Amygdala (tissue), 56 donors: ENCODE results near the gene SAMD3.
"Not testable (repeated sequence)": the region's sequence is repeated elsewhere in the genome, so short reads cannot be mapped to it uniquely, and the experiment has no call there.

Experiments
- DNase-seq, 56 donors: peaks; one replicate each; lab custom pipeline; 2025; lab: John Stamatoyannopoulos, UW

SAMD3 gene

DNA sequence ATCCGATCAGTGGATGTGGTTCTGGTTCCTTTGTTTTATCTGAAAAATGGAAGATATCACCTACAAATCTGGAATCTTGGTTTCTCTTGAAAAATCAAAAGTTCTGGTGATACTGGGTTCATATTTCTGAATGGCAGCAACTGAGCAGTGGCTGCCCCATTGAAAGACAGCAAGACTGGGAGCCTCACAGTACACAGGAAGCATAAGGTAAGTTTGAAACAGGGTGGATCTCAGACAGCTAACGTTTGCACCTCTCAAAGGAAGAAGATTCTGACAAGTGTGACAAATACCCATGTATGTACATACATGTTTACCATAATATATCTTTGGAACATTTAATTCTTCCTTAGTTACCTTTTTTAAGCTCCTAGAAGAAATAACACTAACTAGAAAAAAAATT lies at the start of gene SAMD3:
SAMD3 (minus strand) TSS at position 177 of the 400 bp plus-strand sequence. CDS start 7,678 bp downstream, outside the sequence.
- no peak for DNase-seq

DNA sequence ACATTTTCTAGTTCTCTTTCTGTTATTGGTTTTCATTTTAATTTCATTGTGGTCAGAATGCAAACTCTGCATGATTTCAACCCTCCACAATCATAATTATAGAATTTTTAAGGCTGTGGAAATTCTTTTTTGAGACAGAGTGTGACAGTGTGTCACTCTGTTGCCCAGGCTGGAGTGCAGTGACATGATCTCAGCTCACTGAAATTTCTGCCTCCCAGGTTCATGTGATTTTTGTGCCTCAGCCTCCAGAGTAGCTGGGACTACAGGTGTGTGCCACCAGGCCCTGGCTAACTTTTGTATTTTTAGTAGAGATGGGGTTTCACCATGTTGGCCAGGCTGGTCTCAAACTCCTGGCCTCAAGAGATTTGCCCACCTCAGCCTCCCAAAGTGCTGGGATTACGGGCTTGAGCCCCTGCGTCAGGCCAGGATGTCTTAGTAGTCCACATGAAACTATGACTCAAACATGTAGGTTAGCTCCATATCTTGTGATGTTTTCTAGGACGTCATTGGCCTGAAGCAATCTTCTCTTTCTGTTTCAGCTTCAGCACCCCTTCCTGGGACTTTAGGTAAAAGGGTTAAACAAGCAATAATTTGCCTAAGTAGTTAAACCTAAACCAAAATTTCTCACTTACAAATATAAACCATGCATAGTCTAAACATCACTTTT lies 47.4 kb upstream of the SAMD3 start:
- no peak for DNase-seq

GRCh38 chr6:130265553-130265952 lies 42.8 kb upstream of the SAMD3 start:
- not testable (repeated sequence) for DNase-seq

- DNase-seq, result no peak
Measured at GRCh38 chr6:130262008-130262407, 39.3 kb upstream of the SAMD3 start.

- DNase-seq, result not testable (repeated sequence)
Measured at GRCh38 chr6:130261558-130261957, 38.8 kb upstream of the SAMD3 start.

GRCh38 chr6:130260614-130261241 lies 38.0 kb upstream of the SAMD3 start:
- not testable (repeated sequence) for DNase-seq

DNA sequence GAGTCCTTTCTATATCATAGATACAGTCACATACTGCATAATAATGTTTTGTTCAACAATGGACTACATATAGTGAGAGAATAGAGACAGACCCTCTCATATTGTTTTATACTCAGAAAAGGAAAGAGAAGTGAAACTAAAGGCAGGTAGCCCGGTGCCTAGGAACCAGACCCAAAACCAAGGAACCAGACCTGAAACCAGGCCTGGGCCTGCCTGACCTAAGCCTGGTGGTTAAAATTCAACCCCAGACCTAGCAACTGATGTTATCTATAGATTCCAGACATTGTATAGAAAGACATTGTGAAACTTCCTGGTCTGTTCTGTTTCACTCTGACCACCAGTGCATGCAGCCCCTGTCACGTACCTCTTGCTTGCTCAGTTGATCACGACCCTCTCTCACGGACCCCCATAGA lies 37.3 kb upstream of the SAMD3 start:
- DNase-seq, result not testable (repeated sequence)

DNA sequence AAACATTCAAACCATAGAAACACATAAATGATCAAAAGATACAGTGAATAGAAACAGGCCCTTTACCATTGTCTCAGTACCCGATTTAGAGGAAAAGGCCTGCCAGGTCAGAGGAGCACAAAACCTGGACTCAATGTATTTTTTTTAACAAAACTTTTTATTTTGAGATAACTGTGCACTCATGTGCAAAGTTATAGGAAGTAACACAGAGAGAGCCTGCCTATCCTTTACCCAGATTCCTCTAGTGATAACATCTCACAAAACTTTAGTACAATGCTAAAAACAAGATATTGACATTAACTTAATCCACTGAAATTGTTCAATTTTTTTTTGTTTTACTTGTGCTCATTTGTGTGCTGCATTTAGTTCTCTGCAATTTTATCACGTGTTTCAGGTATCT lies 36.8 kb upstream of the SAMD3 start:
- DNase-seq, result no peak

- DNase-seq, result no peak
Measured at GRCh38 chr6:130259140-130259539, 36.4 kb upstream of the SAMD3 start.

GRCh38 chr6:130252527-130253237 lies 29.9 kb upstream of the SAMD3 start:
- DNase-seq, result no peak

DNA sequence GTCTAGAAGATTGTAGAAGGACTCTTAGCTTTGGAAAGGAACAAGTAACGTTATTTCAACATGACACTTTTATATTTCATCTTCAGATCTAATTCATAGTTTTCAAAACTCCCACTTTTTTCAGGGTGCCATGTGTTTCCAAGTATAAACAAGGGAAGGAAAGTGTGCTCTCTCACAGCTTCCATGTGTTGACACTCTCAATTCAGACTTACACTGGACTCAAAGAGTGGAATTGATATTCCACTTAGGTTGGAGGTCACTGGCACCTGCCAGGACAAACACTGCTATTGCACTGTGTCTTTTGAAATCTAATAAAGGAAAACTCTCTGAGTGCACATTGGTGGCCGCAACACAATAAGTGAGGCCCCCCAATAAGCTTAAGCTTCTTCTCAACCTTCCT lies 22.5 kb upstream of the SAMD3 start:
- no peak for DNase-seq

GRCh38 chr6:130244728-130245127 lies 22.0 kb upstream of the SAMD3 start:
- no peak for DNase-seq

DNA sequence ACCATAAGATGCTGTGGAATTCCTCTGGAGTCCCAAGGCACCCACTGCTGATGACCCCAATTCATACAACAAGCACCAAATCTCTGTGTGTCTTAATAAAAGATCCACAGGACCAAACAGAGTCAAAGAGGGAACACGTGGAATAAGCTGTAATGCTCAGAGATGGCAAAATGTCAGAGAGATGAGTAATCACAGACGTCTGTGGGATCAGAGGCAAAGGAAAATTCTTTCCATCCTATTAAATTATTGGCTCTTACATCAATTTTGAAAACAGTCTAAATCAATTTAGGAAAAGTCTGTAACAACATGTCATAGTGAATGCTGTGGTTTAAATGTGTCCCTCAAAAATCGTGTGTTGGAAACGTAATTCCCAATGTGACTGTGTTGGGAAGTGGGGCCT lies 17.5 kb upstream of the SAMD3 start:
- DNase-seq, result no peak

DNA sequence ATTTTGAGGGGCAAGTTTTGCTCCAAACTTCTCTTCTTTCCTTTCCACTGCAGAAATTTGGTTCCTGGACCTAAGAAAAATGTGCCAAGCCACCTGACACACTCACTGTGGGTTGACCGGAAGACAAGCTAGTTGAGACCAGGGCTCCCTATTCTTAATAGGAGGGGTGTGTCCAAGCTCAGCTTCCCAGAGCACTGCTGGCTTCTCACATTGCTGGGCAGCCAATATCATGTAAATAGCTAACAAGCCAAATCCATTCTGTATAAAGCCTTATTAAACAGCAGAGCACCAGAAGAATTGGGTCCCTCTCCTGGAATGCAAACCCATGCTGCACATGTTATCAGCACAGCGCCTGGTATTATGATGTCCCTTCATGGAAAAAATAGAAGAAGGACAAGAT lies 17.0 kb upstream of the SAMD3 start:
- no peak for DNase-seq

DNA sequence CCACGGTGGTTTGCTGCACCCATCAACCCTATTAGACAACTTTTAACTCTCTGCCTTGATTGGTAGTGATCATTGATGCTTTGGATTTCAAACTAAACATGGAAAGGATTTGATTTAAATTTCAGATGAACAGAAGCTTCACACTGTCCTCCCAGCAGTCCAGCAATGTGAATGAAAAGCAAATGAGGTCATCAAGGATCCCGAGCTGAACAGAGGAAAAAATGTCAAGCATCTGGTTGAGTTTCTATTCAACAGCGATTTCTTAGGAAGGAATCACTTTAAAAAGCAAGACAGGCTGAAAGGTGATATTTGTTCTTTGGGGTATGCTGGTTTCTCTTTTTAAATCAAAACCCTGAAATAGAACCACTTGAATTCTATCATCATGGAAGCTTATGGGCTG lies 10.6 kb upstream of the SAMD3 start:
- no peak for DNase-seq

GRCh38 chr6:130230531-130230930 lies 7.8 kb upstream of the SAMD3 start:
- DNase-seq, result not testable (repeated sequence)

DNA sequence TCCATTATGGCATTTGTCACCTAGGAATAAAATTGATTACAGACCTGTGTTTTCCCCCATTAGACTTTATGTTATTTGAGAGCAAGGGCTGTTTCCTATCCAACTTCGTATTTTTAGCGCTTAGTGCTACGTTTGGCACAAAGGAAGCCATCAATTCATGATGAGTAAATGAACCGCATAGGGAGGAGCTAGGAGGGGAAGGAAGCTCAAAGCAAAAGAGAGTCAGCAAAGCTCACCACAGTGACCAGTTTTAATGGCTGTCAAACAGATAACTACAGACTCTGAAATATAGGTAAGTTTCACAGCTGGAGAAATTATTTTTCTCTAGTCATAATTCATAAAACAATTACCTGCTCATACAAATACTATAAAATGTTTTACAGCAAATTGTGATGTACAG lies 6.9 kb upstream of the SAMD3 start:
- no peak for DNase-seq

GRCh38 chr6:130223508-130223907 lies 757 bp upstream of the SAMD3 start:
- DNase-seq, result no peak

DNA sequence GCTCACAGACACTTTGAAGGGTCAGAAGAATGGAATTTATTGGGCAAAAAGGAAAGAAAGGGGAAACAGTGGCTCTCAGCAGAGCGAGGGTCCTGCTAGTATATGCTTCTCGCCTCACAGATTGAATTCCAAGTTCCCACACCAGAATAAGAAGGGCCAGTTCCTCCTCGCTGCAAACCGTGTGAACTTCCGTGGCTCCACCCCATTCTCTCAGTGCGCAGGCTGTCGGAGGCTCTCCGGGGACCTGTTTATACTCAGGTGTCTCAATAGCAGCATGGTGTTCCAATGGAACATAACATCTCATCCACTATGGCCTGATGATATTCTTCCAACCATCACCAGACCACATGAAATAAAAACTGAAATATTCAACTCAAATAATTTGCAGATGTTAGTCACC lies 4.6 kb downstream of the SAMD3 start:
- no peak for DNase-seq

GRCh38 chr6:130216620-130217019 lies 6.1 kb downstream of the SAMD3 start:
- DNase-seq, result no peak

DNA sequence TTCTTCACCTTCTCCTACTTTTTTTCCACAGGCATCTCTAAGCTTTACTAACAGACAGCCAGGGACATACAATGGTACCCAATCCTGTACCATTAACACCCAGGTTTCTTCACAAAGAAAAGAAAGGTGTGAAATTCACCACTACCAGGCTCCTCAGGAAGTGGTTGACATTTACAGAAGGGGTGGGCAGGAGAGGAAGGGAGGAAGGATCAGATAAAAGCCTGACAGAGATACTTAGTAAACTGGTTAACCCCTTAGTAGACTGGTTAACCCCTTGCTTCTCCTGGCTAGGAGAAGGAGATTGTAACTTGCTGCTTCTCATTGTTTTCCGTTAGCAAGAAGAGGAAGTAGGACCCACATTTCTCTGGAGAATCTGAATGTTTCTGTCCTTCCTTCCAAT lies 7.2 kb downstream of the SAMD3 start:
- no peak for DNase-seq
